Panc1 (cell line): ENCODE data around the gene BTBD18. TPM values are rescaled to one million over a fixed set of nuclear protein-coding genes. Genes with fewer than 3 reads are reported as not detected.
A peak's percentile ranks its signal among the peaks of the same experiment; 100 is the strongest.

Experiments used
- ATAC-seq: fragments of 200-7000 bp; cut with Tn5 transposase; 2 replicates; pipeline ENCODE4 v1.9.1; 2020; ENCODE audit warnings: mild to moderate bottlenecking, moderate library complexity
- BruUV-seq: library from RNA; stranded (reverse); fragments of 400-500 nt; replicated peaks from 2 replicates; lab custom pipeline; 2021; lab: Mats Ljungman, UMichigan
- CTCF ChIA-PET: fragments of 300-600 bp; sonication (Branson Sonifier 250); formaldehyde crosslinking; loops from one replicate; lab custom pipeline; 2022; ENCODE audit warnings: antibody characterized with exemption; lab: Charles Lee
- POLR2A ChIA-PET: fragments of 300-600 bp; sonication (Branson Sonifier 250); formaldehyde crosslinking; loops from one replicate; lab custom pipeline; 2022; ENCODE audit warnings: antibody characterized with exemption; lab: Charles Lee
- DNase-seq: peaks from one replicate; pipeline ENCODE4 v3.0.0-alpha.2; 2010; ENCODE audit warnings: low read depth, low spot score
- H3K27ac ChIP-seq: 2 replicates; pipeline ENCODE4 v1.5.1; 2011; ENCODE audit warnings: mild to moderate bottlenecking, low read length, inconsistent platforms
- H3K27me3 ChIP-seq: fragments of 200-500 bp; sonication (Bioruptor generic); 2 replicates; pipeline ENCODE4 v1.6.0; 2014; ENCODE audit warnings: low read length, inconsistent platforms; ENCODE audit not compliant: control insufficient read depth, insufficient read depth
- H3K36me3 ChIP-seq: fragments of 200-500 bp; sonication (Bioruptor generic); 2 replicates; pipeline ENCODE4 v1.5.1; 2014; ENCODE audit warnings: inconsistent platforms, mild to moderate bottlenecking, low read length, moderate library complexity; ENCODE audit not compliant: control insufficient read depth, insufficient read depth
- H3K4me1 ChIP-seq: 2 replicates; pipeline ENCODE4 v1.5.1; 2011; ENCODE audit warnings: inconsistent platforms, mild to moderate bottlenecking, low read length, moderate library complexity; ENCODE audit not compliant: control insufficient read depth, insufficient read depth
- H3K4me3 ChIP-seq, 2 experiments: 2 replicates each; pipeline ENCODE4 v1.5.1; 2011 to 2012; ENCODE audit warnings: low read depth in 2 of 2, low read length in 2 of 2, mild to moderate bottlenecking in 2 of 2, inconsistent platforms in 1 of 2, moderate library complexity in 1 of 2
- H3K9me3 ChIP-seq: fragments of 200-500 bp; sonication (Bioruptor generic); 2 replicates; pipeline ENCODE4 v1.5.1; 2014; ENCODE audit warnings: low read depth, mild to moderate bottlenecking, inconsistent platforms, low read length, moderate library complexity; ENCODE audit not compliant: control insufficient read depth, insufficient read depth
- POLR2AphosphoS5 ChIP-seq: IDR thresholded peaks from 2 replicates; pipeline ENCODE4 v1.6.1; 2012; ENCODE audit warnings: mild to moderate bottlenecking, low read depth, low read length, moderate library complexity
- SIN3A ChIP-seq: IDR thresholded peaks from 2 replicates; pipeline ENCODE4 v1.6.1; 2012; ENCODE audit warnings: low read depth, mild to moderate bottlenecking, low read length, moderate library complexity, borderline replicate concordance; ENCODE audit not compliant: insufficient read depth
- TCF7L2 ChIP-seq: IDR thresholded peaks from 2 replicates; pipeline ENCODE4 v1.6.1; 2011; ENCODE audit warnings: mild to moderate bottlenecking, low read depth, low read length, inconsistent platforms
- in situ Hi-C: cut with HindIII; loops from 2 replicates; pipeline ENCODE4 v1.10.0; 2016; ENCODE audit warnings: low sequenced_read_pairs, low pct_unique_long_range_greater_than_20kb
- intact Hi-C: fragments of 100-400 bp; cut with micrococcal nuclease; formaldehyde crosslinking; loops from one replicate; pipeline ENCODE4 v1.10.0; 2022; ENCODE audit not compliant: unreplicated experiment
- total RNA-seq: library from RNA; stranded (reverse); gene quantifications from one replicate; pipeline ENCODE4 v1.2.1, GENCODE V29; 2021; ENCODE audit not compliant: unreplicated experiment
- TF ChIP-seq, protein P1 (sequence below), 2 experiments: IDR thresholded peaks; 2 replicates each; pipeline ENCODE4 v1.6.1; 2011 to 2012; ENCODE audit warnings: low read depth in 2 of 2, control low read depth in 1 of 2, low read length in 1 of 2, mild to moderate bottlenecking in 1 of 2, moderate library complexity in 1 of 2; ENCODE audit not compliant: insufficient read depth in 1 of 2
- TF ChIP-seq, protein P2 (sequence below): fragments of 450-650 bp; IDR thresholded peaks from 2 replicates; pipeline ENCODE4 v1.5.1; 2017; ENCODE audit warnings: mild to moderate bottlenecking

Gene BTBD18
- total RNA-seq, 1 experiment from 2014 or later: not detected

DNA sequence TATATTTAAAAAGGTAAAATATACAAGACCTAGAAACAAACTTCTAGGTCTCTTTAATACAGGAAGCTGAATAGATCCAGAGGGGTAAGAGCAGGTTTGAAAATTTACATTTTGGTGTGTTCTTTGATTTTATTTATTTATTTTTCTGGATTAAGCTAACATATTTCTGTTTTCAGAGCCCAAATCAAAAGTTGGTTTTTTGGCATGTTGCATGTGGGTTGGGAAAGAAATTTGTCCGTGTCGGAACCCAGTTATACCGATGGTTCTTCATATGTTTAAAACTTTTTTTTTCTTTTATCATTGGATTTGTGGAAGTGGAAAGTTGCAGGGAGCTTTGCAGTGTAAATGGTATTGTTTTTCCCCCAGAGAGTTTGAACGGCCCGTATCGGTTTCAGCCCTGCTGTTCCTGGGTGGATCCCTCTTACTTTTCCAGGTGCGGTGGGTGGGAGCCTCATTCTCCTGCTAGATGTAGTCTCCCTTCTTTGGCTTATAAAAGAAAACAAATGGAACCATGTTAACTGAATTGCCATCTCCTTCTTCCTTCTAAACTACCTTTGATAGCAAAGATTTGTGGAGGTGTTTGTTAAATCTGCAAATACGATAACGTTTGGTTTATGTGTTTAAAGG is 10.7 kb upstream of the BTBD18 start:
- peak overlapping the region; percentile 99 for H3K27ac ChIP-seq
- intact Hi-C loops: no loop called here
- H3K36me3 ChIP-seq: peaks cover 8% of the 10 kb centered on the region; the same call in 1 of the 2 replicates
- no peak for ATAC-seq
- TF ChIP-seq TCF7L2 (no peak), POLR2AphosphoS5 (no peak), SIN3A (no peak)
- TF ChIP-seq, protein P1, sequence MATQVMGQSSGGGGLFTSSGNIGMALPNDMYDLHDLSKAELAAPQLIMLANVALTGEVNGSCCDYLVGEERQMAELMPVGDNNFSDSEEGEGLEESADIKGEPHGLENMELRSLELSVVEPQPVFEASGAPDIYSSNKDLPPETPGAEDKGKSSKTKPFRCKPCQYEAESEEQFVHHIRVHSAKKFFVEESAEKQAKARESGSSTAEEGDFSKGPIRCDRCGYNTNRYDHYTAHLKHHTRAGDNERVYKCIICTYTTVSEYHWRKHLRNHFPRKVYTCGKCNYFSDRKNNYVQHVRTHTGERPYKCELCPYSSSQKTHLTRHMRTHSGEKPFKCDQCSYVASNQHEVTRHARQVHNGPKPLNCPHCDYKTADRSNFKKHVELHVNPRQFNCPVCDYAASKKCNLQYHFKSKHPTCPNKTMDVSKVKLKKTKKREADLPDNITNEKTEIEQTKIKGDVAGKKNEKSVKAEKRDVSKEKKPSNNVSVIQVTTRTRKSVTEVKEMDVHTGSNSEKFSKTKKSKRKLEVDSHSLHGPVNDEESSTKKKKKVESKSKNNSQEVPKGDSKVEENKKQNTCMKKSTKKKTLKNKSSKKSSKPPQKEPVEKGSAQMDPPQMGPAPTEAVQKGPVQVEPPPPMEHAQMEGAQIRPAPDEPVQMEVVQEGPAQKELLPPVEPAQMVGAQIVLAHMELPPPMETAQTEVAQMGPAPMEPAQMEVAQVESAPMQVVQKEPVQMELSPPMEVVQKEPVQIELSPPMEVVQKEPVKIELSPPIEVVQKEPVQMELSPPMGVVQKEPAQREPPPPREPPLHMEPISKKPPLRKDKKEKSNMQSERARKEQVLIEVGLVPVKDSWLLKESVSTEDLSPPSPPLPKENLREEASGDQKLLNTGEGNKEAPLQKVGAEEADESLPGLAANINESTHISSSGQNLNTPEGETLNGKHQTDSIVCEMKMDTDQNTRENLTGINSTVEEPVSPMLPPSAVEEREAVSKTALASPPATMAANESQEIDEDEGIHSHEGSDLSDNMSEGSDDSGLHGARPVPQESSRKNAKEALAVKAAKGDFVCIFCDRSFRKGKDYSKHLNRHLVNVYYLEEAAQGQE (IDR thresholded peaks at IDR 0.05; ENCODE audit: insufficient read depth in 1 of 2, low read depth in 2 of 2, low read length in 1 of 2): no peak
- TF ChIP-seq, protein P2, sequence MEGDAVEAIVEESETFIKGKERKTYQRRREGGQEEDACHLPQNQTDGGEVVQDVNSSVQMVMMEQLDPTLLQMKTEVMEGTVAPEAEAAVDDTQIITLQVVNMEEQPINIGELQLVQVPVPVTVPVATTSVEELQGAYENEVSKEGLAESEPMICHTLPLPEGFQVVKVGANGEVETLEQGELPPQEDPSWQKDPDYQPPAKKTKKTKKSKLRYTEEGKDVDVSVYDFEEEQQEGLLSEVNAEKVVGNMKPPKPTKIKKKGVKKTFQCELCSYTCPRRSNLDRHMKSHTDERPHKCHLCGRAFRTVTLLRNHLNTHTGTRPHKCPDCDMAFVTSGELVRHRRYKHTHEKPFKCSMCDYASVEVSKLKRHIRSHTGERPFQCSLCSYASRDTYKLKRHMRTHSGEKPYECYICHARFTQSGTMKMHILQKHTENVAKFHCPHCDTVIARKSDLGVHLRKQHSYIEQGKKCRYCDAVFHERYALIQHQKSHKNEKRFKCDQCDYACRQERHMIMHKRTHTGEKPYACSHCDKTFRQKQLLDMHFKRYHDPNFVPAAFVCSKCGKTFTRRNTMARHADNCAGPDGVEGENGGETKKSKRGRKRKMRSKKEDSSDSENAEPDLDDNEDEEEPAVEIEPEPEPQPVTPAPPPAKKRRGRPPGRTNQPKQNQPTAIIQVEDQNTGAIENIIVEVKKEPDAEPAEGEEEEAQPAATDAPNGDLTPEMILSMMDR: no peak
- no peak for DNase-seq
- H3K9me3 ChIP-seq: no peaks in the 10 kb centered on the region
- ChIA-PET CTCF (interaction anchor here (0.7 to 1.4 kb wide), 2 partner anchors 10 to 38 kb away, joined by 3 to 8 read pairs; no protein-coding TSS in a partner anchor), POLR2A (interaction anchor here (0.6 to 4.7 kb wide), 5 partner anchors 8 to 112 kb away, joined by 3 to 22 read pairs (median 3); no protein-coding TSS in a partner anchor)
- BruUV-seq: TSS peak; percentile 94
- H3K4me1 ChIP-seq: peaks cover 24% of the 10 kb centered on the region
- in situ Hi-C loops: no loop called here
- H3K27me3 ChIP-seq: no peaks in the 10 kb centered on the region
- peak overlapping the region; percentile 90 to 99 for H3K4me3 ChIP-seq

DNA sequence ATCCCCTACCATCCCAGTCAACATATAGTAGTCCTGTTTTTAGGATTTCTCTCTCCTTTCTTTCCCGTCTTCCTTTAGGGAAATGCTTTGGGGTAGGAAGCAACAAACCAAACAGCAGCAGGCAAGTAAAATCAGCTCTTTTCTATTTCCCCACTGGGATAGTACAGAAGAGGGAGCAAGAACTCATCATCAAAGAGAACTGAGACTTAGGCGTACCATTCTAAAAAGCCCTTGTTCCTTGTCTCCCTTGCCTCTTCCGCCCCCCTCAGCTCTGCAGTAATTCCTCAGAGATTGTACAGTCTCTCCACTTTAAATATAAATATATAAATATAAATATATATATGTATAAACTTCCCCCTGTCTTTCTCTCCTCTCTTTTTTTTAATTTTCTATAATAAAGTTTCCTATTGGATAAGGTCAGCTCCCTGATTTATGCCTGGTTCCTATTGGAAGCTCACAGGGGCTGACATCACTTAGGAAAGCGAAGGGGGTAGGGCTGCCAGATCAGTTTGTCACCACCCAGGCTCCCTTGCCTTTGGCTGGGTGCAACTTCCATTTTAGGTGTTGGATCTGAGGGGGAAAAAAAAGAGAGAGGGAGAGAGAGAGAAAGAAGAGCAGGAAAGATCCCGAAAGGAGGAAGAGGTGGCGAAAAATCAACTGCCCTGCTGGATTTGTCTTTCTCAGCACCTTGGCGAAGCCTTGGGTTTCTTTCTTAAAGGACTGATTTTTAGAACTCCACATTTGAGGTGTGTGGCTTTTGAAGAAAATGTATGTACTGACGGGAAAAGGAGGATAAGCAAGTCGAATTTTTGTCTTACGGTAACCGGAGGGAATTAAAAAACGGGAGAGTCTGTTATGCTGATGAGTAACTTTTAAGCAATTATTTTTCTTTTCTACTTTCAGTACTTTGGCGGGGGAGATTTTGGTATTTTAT is 9.9 kb upstream of the BTBD18 start, which contains the start of gene CTNND1:
Gene CTNND1 (plus strand): TSS at position 502 of the 934 bp plus-strand sequence. CDS start 29,677 bp downstream, outside the sequence.
- no peaks in the 10 kb centered on the region for H3K9me3 ChIP-seq
- in situ Hi-C loops: no loop called here
- H3K4me1 ChIP-seq: peaks cover 20% of the 10 kb centered on the region
- POLR2A ChIA-PET: interaction anchor here (0.5 to 4.7 kb wide), 11 partner anchors 9 to 288 kb away, joined by 3 to 22 read pairs (median 3); partner anchors contain the start of gene BTBD18
- ATAC-seq: peak; percentile 99
- intact Hi-C loops: no loop called here
- peak; percentile 44; the same call in 1 of the 2 replicates for TF ChIP-seq TCF7L2
- TF ChIP-seq, protein P2: no peak
- peak; percentile 58; the same call in 1 of the 2 replicates for TF ChIP-seq SIN3A
- TF ChIP-seq POLR2AphosphoS5: peak; percentile 89
- TF ChIP-seq, protein P1 (IDR thresholded peaks at IDR 0.05; ENCODE audit: insufficient read depth in 1 of 2, low read depth in 2 of 2, low read length in 1 of 2): no peak
- peak within 1 kb of the TSS; percentile 90 to 99 for H3K4me3 ChIP-seq
- peak within 1 kb of the TSS; percentile 99 for H3K27ac ChIP-seq
- no TSS peak for BruUV-seq
- peaks cover 8% of the 10 kb centered on the region; the same call in 1 of the 2 replicates for H3K36me3 ChIP-seq
- no peaks in the 10 kb centered on the region for H3K27me3 ChIP-seq
- CTCF ChIA-PET: interaction anchor here (0.6 to 1.4 kb wide), 5 partner anchors 10 to 286 kb away, joined by 3 to 8 read pairs (median 3); no protein-coding TSS in a partner anchor
- peak; percentile 86 for DNase-seq
